H1 (cell line): ENCODE measurements around the gene ZFYVE21. TPM values are rescaled to one million over a fixed set of nuclear protein-coding genes. Genes with fewer than 3 reads are reported as not detected.

Experiments
- ASH2L ChIP-seq: fragments of 200-600, 300-600 bp; sonication (generic); IDR thresholded peaks from one replicate; pipeline ENCODE4 v1.7.1; 2017; ENCODE audit warnings: low read length
- BRCA1 ChIP-seq: IDR thresholded peaks from 2 replicates; pipeline ENCODE4 v1.6.1; 2012; ENCODE audit warnings: low read depth, low read length, improper control_type of control experiment
- CHD7 ChIP-seq: fragments of 300-600 bp; sonication (generic); IDR thresholded peaks from 2 replicates; pipeline ENCODE4 v1.7.1; 2012; ENCODE audit warnings: low read length, moderate library complexity, mild to moderate bottlenecking, inconsistent platforms; ENCODE audit not compliant: insufficient replicate concordance
- CTCF ChIP-seq, 3 experiments: IDR thresholded peaks; 1 replicate in 2 of 3; 2 replicates in 1 of 3; pipeline versions ENCODE4 v1.5.1 to v1.6.1; 2011; ENCODE audit warnings: low read length in 3 of 3, mild to moderate bottlenecking in 3 of 3, inconsistent platforms in 2 of 3, low read depth in 1 of 3, moderate library complexity in 1 of 3; ENCODE audit not compliant: insufficient read depth in 1 of 3; ENCODE audit errors: control extremely low read depth in 1 of 3
- JUND ChIP-seq: IDR thresholded peaks from 2 replicates; pipeline ENCODE4 v1.6.1; 2011; ENCODE audit warnings: mild to moderate bottlenecking, improper control_type of control experiment, low read length
- POLR2AphosphoS5 ChIP-seq: IDR thresholded peaks from 2 replicates; pipeline ENCODE4 v1.6.1; 2011; ENCODE audit warnings: low read depth, low read length
- RNF2 ChIP-seq: fragments of 200-900, 300-1000 bp; sonication (generic); IDR thresholded peaks from 2 replicates; pipeline ENCODE4 v1.7.1; 2016; ENCODE audit warnings: borderline replicate concordance, low read depth, mild to moderate bottlenecking, antibody characterized with exemption, low read length; ENCODE audit not compliant: poor library complexity, severe bottlenecking; ENCODE audit errors: missing control alignments
- TAF1 ChIP-seq: IDR thresholded peaks from 2 replicates; pipeline ENCODE4 v1.6.1; 2011; ENCODE audit warnings: mild to moderate bottlenecking, low read depth, low read length
- polyA plus RNA-seq, 7 experiments: library from polyadenylated mRNA; depleted of rRNA in 3 of 7; stranded (reverse) in 5 of 7; unstranded in 2 of 7; fragments of >200 nt in 5 of 7; fragments of 200-250 nt in 2 of 7; gene quantifications; 1 replicate in 5 of 7; 2 replicates in 1 of 7; 4 replicates in 1 of 7; pipeline versions ENCODE4 v1.2.1 to v1.2.3, GENCODE V29; 2011 to 2013; ENCODE audit warnings: missing spikeins in 2 of 7, mixed read lengths in 2 of 7
- total RNA-seq: library from RNA; stranded (reverse); fragmentation: NEBNext Ultra II Directional; extraction: Animal tissue kit (Norgen Biotek cat#: 25700); gene quantifications from 2 replicates; pipeline ENCODE4 v1.2.1, GENCODE V29; 2021

ZFYVE21 gene
- total and polyA plus RNA-seq, 2 of the 8 experiments (the other 6 are each of a cell fraction or from before 2014, with no cell fraction given), result 53.4 to 127 TPM

GRCh38 chr14:103668117-103668516, 47.5 kb upstream of the ZFYVE21 start (continued):
- TF ChIP-seq CHD7 (no peak), POLR2AphosphoS5 (no peak), ASH2L (no peak), JUND (no peak), CTCF (IDR thresholded peaks at IDR 0.05; ENCODE audit: control extremely low read depth in 1 of 3, insufficient read depth in 1 of 3, low read depth in 1 of 3, low read length in 3 of 3) (no peak), RNF2 (no peak), TAF1 (no peak), BRCA1 (no peak)
